ENCODE results near the gene TRPM3. TPM values are rescaled to one million over a fixed set of nuclear protein-coding genes. Genes with fewer than 3 reads are reported as not detected.

The TRPM3 gene
- total RNA-seq, 1 donor from 2014 or later: 0.15 TPM

GRCh38 chr9:71001780-71002386 lies 119.5 kb downstream of the TRPM3 start:
- intact Hi-C loops (cut with DNase I): no loop called here
- H3K9me3 ChIP-seq: peaks cover 16% of the 10 kb centered on the region
- no peak overlapping the region for H3K27ac ChIP-seq
- TF ChIP-seq CTCF (IDR thresholded peaks at IDR 0.05): peak; percentile 53
- DNase-seq (no peak), ATAC-seq (peak in 1 of 2 donors; percentile 83)
- no peaks in the 10 kb centered on the region for H3K27me3 ChIP-seq (ENCODE audit: low read depth)
- no peaks in the 10 kb centered on the region for H3K36me3 ChIP-seq
- no peak overlapping the region for H3K4me3 ChIP-seq
- H3K4me1 ChIP-seq: no peaks in the 10 kb centered on the region

GRCh38 chr9:70998962-70999361 lies 122.5 kb downstream of the TRPM3 start:
- H3K27me3 ChIP-seq (ENCODE audit: low read depth): no peaks in the 10 kb centered on the region
- no peak for TF ChIP-seq CTCF (IDR thresholded peaks at IDR 0.05)
- H3K27ac ChIP-seq: no peak overlapping the region
- no peak for ATAC-seq
- H3K36me3 ChIP-seq: no peaks in the 10 kb centered on the region
- no peaks in the 10 kb centered on the region for H3K9me3 ChIP-seq
- no peak for DNase-seq
- H3K4me1 ChIP-seq: no peaks in the 10 kb centered on the region
- no peak overlapping the region for H3K4me3 ChIP-seq
- intact Hi-C loops (cut with DNase I): no loop called here

- intact Hi-C loops (cut with DNase I): no loop called here
- Histone ChIP-seq H3K36me3 (no peaks in the 10 kb centered on the region), H3K9me3 (no peaks in the 10 kb centered on the region), H3K4me1 (no peaks in the 10 kb centered on the region), H3K27ac (no peak overlapping the region), H3K4me3 (no peak overlapping the region), H3K27me3 (ENCODE audit: low read depth) (no peaks in the 10 kb centered on the region)
- no peak for ATAC-seq
- no peak for DNase-seq
- TF ChIP-seq CTCF (IDR thresholded peaks at IDR 0.05): no peak
These were observed 125.9 kb downstream of the TRPM3 start for GRCh38 chr9:70995511-70995910.

GRCh38 chr9:70994582-70994981 lies 126.8 kb downstream of the TRPM3 start:
- Histone ChIP-seq H3K4me1 (no peaks in the 10 kb centered on the region), H3K27me3 (ENCODE audit: low read depth) (no peaks in the 10 kb centered on the region), H3K27ac (no peak overlapping the region), H3K4me3 (no peak overlapping the region), H3K36me3 (no peaks in the 10 kb centered on the region), H3K9me3 (no peaks in the 10 kb centered on the region)
- no peak for DNase-seq
- no peak for ATAC-seq
- intact Hi-C loops (cut with DNase I): no loop called here
- TF ChIP-seq CTCF (IDR thresholded peaks at IDR 0.05): no peak

- intact Hi-C loops (cut with DNase I): no loop called here
- ATAC-seq: no peak
- no peak for DNase-seq
- Histone ChIP-seq H3K27ac (no peak overlapping the region), H3K4me3 (no peak overlapping the region), H3K36me3 (no peaks in the 10 kb centered on the region), H3K9me3 (no peaks in the 10 kb centered on the region), H3K4me1 (no peaks in the 10 kb centered on the region), H3K27me3 (ENCODE audit: low read depth) (no peaks in the 10 kb centered on the region)
- no peak for TF ChIP-seq CTCF (IDR thresholded peaks at IDR 0.05)
These were observed 132.9 kb downstream of the TRPM3 start for GRCh38 chr9:70988551-70988950.
